Right lobe of liver (tissue), 6 donors: ENCODE measurements around the gene SAMD9. TPM values are rescaled to one million over a fixed set of nuclear protein-coding genes. Genes with fewer than 3 reads are reported as not detected.

Experiments used
- ATAC-seq, 4 donors: fragments of 200-7000 bp; cut with Tn5 transposase; one replicate each; pipeline ENCODE4 v1.9.1; 2020; ENCODE audit warnings: mild to moderate bottlenecking in 4 of 4, moderate library complexity in 4 of 4
- DNase-seq, 3 donors: peaks; one replicate each; pipeline ENCODE4 v3.0.0-alpha.2; 2020
- H3K27ac ChIP-seq, 3 donors: fragments of 200-600 bp; one replicate each; pipeline ENCODE4 v1.8.0; 2022
- H3K27me3 ChIP-seq, 2 donors: fragments of 200-600 bp; one replicate each; pipeline ENCODE4 v1.8.0; 2022
- H3K36me3 ChIP-seq, 4 donors: fragments of 200-600 bp; sonication (generic) in 1 of 4; one replicate each; pipeline versions ENCODE4 v1.5.1 to v1.8.0; 2017 to 2022; ENCODE audit warnings: control low read depth in 1 of 4
- H3K4me1 ChIP-seq, 4 donors: fragments of 200-600 bp; sonication (generic) in 1 of 4; one replicate each; pipeline versions ENCODE4 v1.5.1 to v1.8.0; 2017 to 2022; ENCODE audit warnings: control low read depth in 1 of 4
- H3K4me3 ChIP-seq, 3 donors: fragments of 200-600 bp; one replicate each; pipeline ENCODE4 v1.8.0; 2022
- H3K9me3 ChIP-seq, 4 donors: fragments of 200-600 bp; sonication (generic) in 1 of 4; one replicate each; pipeline versions ENCODE4 v1.5.1 to v1.8.0; 2017 to 2022; ENCODE audit warnings: control low read depth in 1 of 4
- POLR2A ChIP-seq: fragments of 450-650 bp; IDR thresholded peaks from one replicate; pipeline ENCODE4 v1.6.1; 2017; ENCODE audit warnings: antibody characterized with exemption, mild to moderate bottlenecking
- WGBS: methylation state at CpG from one replicate; pipeline ENCODE4 v1.1.6; 2018; ENCODE audit warnings: low coverage, low lambda C conversion rate; ENCODE audit not compliant: insufficient coverage; ENCODE audit errors: missing lambda C conversion rate; 5-methylcytosine and 5-hydroxymethylcytosine counted together
- intact Hi-C, 2 donors: fragments of 100-400 bp; cut with DNase I; formaldehyde crosslinking; loops; one replicate each; pipeline versions ENCODE4 v1.11.2 to v1.14.1; 2022
- total RNA-seq, 6 experiments: library from RNA; depleted of rRNA in 2 of 6; stranded (reverse); fragments of >200 nt in 2 of 6; fragmentation: NEBNext Ultra II Directional in 3 of 6; extraction: Animal tissue kit (Norgen Biotek cat#: 25700) in 3 of 6; gene quantifications; one replicate each; pipeline versions ENCODE4 v1.1.0 to v1.2.4, GENCODE V29; 2016 to 2023
- TF ChIP-seq, protein P1 (sequence below), 4 donors: fragments of 200-600 bp in 3 of 4; fragments of 450-650 bp in 1 of 4; IDR thresholded peaks; one replicate each; pipeline versions ENCODE4 v1.5.1 to v1.8.0; 2016 to 2022; ENCODE audit warnings: antibody characterized with exemption in 4 of 4, mild to moderate bottlenecking in 2 of 4
- donor health status: DM: no; HTN: yes; CAD: no.
- donor health status: DM: no; HTN: no; CAD: no.
- donor health status: DM: no; HTN: no; CAD: no.
- donor health status: DM: no; HTN: yes; CAD: no.
- donor health status: DM: no; HTN: yes; CAD: no.

SAMD9 gene
- total RNA-seq, 6 experiments from 2014 or later: 1.4 to 3.5 (median 2.8) TPM

DNA sequence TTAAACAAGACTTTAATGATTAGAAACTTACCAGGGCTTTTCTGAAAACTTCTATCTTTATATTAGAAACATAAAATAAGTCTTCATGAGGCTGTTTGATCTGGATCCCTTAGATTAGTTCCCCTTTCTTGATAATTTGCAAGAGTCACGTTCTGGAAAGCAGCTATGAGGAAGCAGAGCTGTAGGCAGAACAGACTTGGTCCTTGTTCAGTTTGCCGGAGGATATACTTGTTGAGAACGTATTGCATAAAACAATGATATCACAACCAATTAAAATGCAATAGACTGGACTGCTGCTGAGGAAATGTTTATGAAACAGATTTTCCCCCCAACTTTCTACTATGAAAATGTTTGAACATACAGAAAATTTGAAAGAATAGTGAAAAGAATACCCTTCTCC is 27.6 kb upstream of the SAMD9 start:
- no peak overlapping the region for H3K4me3 ChIP-seq
- H3K4me1 ChIP-seq: no peaks in the 10 kb centered on the region
- intact Hi-C loops: no loop called here
- peaks cover 0 to 5% (median 0%) of the 10 kb centered on the region in 4 donors for H3K36me3 ChIP-seq
- TF ChIP-seq, protein P1, sequence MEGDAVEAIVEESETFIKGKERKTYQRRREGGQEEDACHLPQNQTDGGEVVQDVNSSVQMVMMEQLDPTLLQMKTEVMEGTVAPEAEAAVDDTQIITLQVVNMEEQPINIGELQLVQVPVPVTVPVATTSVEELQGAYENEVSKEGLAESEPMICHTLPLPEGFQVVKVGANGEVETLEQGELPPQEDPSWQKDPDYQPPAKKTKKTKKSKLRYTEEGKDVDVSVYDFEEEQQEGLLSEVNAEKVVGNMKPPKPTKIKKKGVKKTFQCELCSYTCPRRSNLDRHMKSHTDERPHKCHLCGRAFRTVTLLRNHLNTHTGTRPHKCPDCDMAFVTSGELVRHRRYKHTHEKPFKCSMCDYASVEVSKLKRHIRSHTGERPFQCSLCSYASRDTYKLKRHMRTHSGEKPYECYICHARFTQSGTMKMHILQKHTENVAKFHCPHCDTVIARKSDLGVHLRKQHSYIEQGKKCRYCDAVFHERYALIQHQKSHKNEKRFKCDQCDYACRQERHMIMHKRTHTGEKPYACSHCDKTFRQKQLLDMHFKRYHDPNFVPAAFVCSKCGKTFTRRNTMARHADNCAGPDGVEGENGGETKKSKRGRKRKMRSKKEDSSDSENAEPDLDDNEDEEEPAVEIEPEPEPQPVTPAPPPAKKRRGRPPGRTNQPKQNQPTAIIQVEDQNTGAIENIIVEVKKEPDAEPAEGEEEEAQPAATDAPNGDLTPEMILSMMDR (IDR thresholded peaks at IDR 0.05): no peak
- DNase-seq (no peak), ATAC-seq (peak in 2 of 4 donors; percentile 13 to 24)
- no peaks in the 10 kb centered on the region for H3K27me3 ChIP-seq
- WGBS: 37% methylated on average over 3 of the region's 3 CpGs
- no peaks in the 10 kb centered on the region for H3K9me3 ChIP-seq
- H3K27ac ChIP-seq: no peak overlapping the region

DNA sequence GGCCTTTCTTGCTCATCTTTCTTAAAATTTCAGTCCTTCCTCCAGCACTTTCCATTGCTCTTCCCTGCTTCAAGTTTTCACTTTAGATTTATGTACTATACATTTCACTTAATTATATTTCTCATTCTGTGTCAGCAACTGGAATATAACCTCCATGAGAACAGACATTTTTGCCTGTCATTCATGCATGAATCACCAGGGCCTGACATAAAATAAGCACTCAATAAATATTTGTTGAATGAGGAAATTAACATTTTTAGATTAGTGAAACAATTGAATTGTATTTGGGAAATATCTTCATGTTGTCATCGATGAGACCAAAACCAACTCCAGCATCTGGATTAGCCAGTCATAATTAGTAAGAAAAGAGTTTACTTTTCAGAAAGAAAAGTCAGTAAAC is 24.3 kb upstream of the SAMD9 start:
- intact Hi-C loops: no loop called here
- Histone ChIP-seq H3K4me3 (no peak overlapping the region), H3K27ac (no peak overlapping the region), H3K9me3 (no peaks in the 10 kb centered on the region), H3K36me3 (peaks cover 0 to 5% (median under 1%) of the 10 kb centered on the region in 4 donors), H3K4me1 (no peaks in the 10 kb centered on the region), H3K27me3 (no peaks in the 10 kb centered on the region)
- WGBS: 100% methylated on average over 1 of the region's 1 CpG
- DNase-seq (no peak), ATAC-seq (no peak)
- TF ChIP-seq, protein P1 (IDR thresholded peaks at IDR 0.05): no peak
- TF ChIP-seq POLR2A: no peak

DNA sequence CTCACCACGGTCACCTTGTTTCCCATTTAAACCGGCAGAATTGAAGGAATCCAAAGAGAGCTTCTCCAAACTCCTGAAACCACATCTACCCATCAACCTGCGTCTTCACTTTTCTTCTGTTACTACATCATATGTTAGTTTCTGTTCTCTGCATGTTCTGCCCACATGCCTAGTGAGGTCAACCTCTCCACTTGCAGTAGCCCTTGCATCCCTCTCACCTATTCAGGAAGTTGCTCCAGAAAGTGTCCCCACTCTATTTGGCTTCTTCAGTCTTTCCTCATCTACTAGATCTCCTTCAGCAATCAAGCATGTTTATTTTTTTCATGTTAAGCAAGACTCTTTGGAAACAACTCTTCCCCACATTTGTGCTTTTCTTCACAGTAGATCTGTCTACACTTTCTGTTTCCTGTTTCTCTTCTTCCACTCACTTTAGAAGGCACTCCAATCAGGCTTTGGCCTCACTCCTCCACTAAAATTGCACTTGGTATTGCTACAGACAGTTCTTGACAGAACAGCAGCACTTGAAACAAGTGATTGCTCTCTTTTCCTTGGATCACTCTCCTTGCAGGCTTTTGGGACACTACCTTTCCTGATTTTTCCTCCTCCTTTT is 22.9 kb upstream of the SAMD9 start:
- DNase-seq (no peak), ATAC-seq (no peak)
- no peaks in the 10 kb centered on the region for H3K9me3 ChIP-seq
- H3K36me3 ChIP-seq: peaks cover 0 to 5% (median 2%) of the 10 kb centered on the region in 4 donors
- intact Hi-C loops: no loop called here
- WGBS: 62% methylated on average over 3 of the region's 3 CpGs
- H3K27me3 ChIP-seq: no peaks in the 10 kb centered on the region
- no peak for TF ChIP-seq POLR2A
- TF ChIP-seq, protein P1 (IDR thresholded peaks at IDR 0.05): no peak
- no peak overlapping the region for H3K4me3 ChIP-seq
- H3K27ac ChIP-seq: no peak overlapping the region
- no peaks in the 10 kb centered on the region for H3K4me1 ChIP-seq

DNA sequence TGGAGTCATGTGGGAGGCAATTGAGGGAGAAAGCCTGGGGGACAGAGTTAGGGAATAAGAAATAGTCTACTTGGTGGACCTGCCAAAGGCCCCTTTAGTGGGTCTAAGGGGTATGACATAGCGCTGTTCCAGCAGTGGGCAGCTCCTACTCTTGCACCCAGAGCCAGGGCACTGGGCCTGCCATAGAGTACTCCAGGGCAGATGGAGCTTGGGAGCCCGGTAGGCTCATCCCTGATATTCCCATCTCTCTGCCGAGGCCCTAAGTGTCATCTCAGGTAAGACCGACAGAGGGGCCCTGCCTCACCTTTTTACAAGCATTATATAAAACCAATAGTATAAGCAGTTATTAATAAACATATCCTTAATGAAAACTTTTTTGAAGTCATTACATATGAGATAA is 20.8 kb upstream of the SAMD9 start:
- H3K9me3 ChIP-seq: no peaks in the 10 kb centered on the region
- TF ChIP-seq, protein P1 (IDR thresholded peaks at IDR 0.05): no peak
- no peak for TF ChIP-seq POLR2A
- no peak for ATAC-seq
- no peaks in the 10 kb centered on the region for H3K4me1 ChIP-seq
- WGBS: 70% methylated on average over 2 of the region's 4 CpGs
- no peaks in the 10 kb centered on the region for H3K27me3 ChIP-seq
- no peak overlapping the region for H3K4me3 ChIP-seq
- no peak for DNase-seq
- intact Hi-C loops: no loop called here
- H3K27ac ChIP-seq: no peak overlapping the region
- peaks cover 0 to 4% (median 0%) of the 10 kb centered on the region in 4 donors for H3K36me3 ChIP-seq
